ENCODE data around the gene ACTC1.
A peak's percentile ranks its signal among the peaks of the same experiment; 100 is the strongest.

The ACTC1 gene

DNA sequence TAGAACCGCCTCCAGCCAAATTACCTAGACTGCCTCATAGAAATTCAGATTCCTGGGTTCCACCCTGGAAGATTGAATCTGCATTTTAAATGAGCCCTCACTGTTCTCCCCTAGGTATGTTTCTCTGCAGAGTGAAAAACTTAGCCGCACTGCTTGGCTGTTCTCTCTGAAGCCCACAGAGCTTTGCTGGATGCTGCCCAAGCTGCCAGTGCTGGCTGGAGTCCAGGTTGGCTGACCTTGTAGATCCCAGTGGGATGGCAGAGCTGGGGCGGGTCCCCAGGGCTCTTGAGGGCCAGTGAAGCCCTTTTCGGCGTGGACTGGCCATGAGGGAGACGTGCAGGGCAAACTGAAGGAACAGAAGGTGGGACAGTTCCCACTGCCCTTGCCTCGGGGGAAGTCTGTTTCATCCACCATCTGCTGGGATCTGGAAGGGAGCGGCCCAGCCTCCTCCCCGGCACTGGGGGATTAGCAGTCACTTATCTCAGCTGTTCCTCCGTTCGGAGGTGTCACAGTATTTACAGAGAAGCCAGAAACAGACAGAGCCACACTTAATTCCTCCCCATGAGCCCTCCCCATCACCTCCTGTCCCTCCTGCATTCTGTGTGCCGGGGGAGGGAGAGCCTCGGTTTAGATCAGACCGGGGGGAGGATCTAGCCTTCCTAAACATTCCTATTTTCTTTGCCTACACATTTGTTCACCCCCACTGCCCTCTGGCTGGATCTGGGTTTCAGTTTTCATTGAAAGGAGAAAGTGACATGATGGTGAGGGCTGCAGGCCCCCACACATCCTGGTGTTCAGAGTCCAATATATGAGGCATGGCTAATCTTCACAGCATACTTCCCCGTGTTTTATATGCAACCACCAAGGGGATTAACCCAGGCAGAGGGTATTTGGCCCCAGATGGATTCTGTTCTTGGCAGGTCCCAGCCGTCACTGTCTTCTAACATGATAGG lies 4.1 kb upstream of the ACTC1 start:
- no peaks in the 10 kb centered on the region for H3K36me3 ChIP-seq (ENCODE audit: control insufficient read depth, insufficient read depth, low read length)
- H3K4me1 ChIP-seq (ENCODE audit: control insufficient read depth, insufficient read depth, low read length) = peaks cover 8% of the 10 kb centered on the region
- H3K9me3 ChIP-seq (ENCODE audit: control insufficient read depth, insufficient read depth, low read length) = no peaks in the 10 kb centered on the region
- H3K27ac ChIP-seq (ENCODE audit: low read depth, low read length) = no peak overlapping the region
- no peak overlapping the region for H3K4me3 ChIP-seq (ENCODE audit: low read depth, low read length)
- no peak overlapping the region for H3K9ac ChIP-seq (ENCODE audit: low read depth, low read length)
- peaks cover 22% of the 10 kb centered on the region for H3K27me3 ChIP-seq (ENCODE audit: control insufficient read depth, insufficient read depth, low read length)

- Histone ChIP-seq H3K4me3 (ENCODE audit: low read depth, low read length) (no peak overlapping the region), H3K4me1 (ENCODE audit: control insufficient read depth, insufficient read depth, low read length) (peaks cover 5% of the 10 kb centered on the region; the same call in 1 of the 2 replicates), H3K27me3 (ENCODE audit: control insufficient read depth, insufficient read depth, low read length) (peaks cover 28% of the 10 kb centered on the region), H3K27ac (ENCODE audit: low read depth, low read length) (no peak overlapping the region), H3K9me3 (ENCODE audit: control insufficient read depth, insufficient read depth, low read length) (no peaks in the 10 kb centered on the region), H3K36me3 (ENCODE audit: control insufficient read depth, insufficient read depth, low read length) (peaks cover 9% of the 10 kb centered on the region), H3K9ac (ENCODE audit: low read depth, low read length) (no peak overlapping the region)
Measured at GRCh38 chr15:34796847-34797435, 1.6 kb upstream of the ACTC1 start.

- Histone ChIP-seq H3K9ac (ENCODE audit: low read depth, low read length) (peak overlapping the region; percentile 64), H3K27ac (ENCODE audit: low read depth, low read length) (no peak overlapping the region), H3K4me3 (ENCODE audit: low read depth, low read length) (peak overlapping the region; percentile 60), H3K27me3 (ENCODE audit: control insufficient read depth, insufficient read depth, low read length) (peaks cover 28% of the 10 kb centered on the region), H3K36me3 (ENCODE audit: control insufficient read depth, insufficient read depth, low read length) (peaks cover 29% of the 10 kb centered on the region), H3K9me3 (ENCODE audit: control insufficient read depth, insufficient read depth, low read length) (no peaks in the 10 kb centered on the region), H3K4me1 (ENCODE audit: control insufficient read depth, insufficient read depth, low read length) (peaks cover 5% of the 10 kb centered on the region; the same call in 1 of the 2 replicates)
Measured at GRCh38 chr15:34794590-34795206, 651 bp downstream of the ACTC1 start.

- Histone ChIP-seq H3K27ac (ENCODE audit: low read depth, low read length) (no peak overlapping the region), H3K9ac (ENCODE audit: low read depth, low read length) (no peak overlapping the region), H3K9me3 (ENCODE audit: control insufficient read depth, insufficient read depth, low read length) (no peaks in the 10 kb centered on the region), H3K27me3 (ENCODE audit: control insufficient read depth, insufficient read depth, low read length) (peaks cover 28% of the 10 kb centered on the region), H3K4me3 (ENCODE audit: low read depth, low read length) (no peak overlapping the region), H3K4me1 (ENCODE audit: control insufficient read depth, insufficient read depth, low read length) (peaks cover 5% of the 10 kb centered on the region; the same call in 1 of the 2 replicates), H3K36me3 (ENCODE audit: control insufficient read depth, insufficient read depth, low read length) (peaks cover 29% of the 10 kb centered on the region)
Measured at GRCh38 chr15:34793901-34794300, 1.4 kb downstream of the ACTC1 start.

GRCh38 chr15:34793071-34793470 lies 2.3 kb downstream of the ACTC1 start:
- H3K4me1 ChIP-seq (ENCODE audit: control insufficient read depth, insufficient read depth, low read length) = peaks cover 5% of the 10 kb centered on the region; the same call in 1 of the 2 replicates
- H3K27ac ChIP-seq (ENCODE audit: low read depth, low read length) = no peak overlapping the region
- H3K4me3 ChIP-seq (ENCODE audit: low read depth, low read length) = no peak overlapping the region
- H3K9ac ChIP-seq (ENCODE audit: low read depth, low read length) = no peak overlapping the region
- H3K36me3 ChIP-seq (ENCODE audit: control insufficient read depth, insufficient read depth, low read length) = peaks cover 29% of the 10 kb centered on the region
- peaks cover 28% of the 10 kb centered on the region for H3K27me3 ChIP-seq (ENCODE audit: control insufficient read depth, insufficient read depth, low read length)
- H3K9me3 ChIP-seq (ENCODE audit: control insufficient read depth, insufficient read depth, low read length) = no peaks in the 10 kb centered on the region

DNA sequence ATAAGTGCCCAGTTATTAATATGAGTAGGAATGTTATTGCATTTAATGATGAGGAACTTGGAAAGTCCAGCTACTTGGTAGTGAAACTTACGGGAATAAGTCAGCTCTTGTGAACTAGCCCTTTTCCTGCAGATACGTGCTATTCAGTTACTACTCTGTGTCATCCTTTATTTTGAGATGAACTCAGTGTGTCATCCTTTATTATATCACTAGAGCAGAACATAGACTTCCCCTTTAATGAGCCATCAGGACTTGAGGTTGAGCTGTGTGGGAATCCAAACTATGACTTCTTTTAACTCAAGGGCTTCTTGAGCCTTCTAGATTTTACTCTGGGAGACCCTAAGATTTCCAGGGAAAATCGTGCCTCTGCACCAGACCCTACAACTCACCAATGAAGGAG lies 3.6 kb downstream of the ACTC1 start:
- H3K4me1 ChIP-seq (ENCODE audit: control insufficient read depth, insufficient read depth, low read length) = peaks cover 5% of the 10 kb centered on the region; the same call in 1 of the 2 replicates
- peaks cover 24% of the 10 kb centered on the region for H3K27me3 ChIP-seq (ENCODE audit: control insufficient read depth, insufficient read depth, low read length)
- H3K36me3 ChIP-seq (ENCODE audit: control insufficient read depth, insufficient read depth, low read length) = peaks cover 29% of the 10 kb centered on the region
- H3K27ac ChIP-seq (ENCODE audit: low read depth, low read length) = no peak overlapping the region
- H3K4me3 ChIP-seq (ENCODE audit: low read depth, low read length) = no peak overlapping the region
- H3K9ac ChIP-seq (ENCODE audit: low read depth, low read length) = no peak overlapping the region
- no peaks in the 10 kb centered on the region for H3K9me3 ChIP-seq (ENCODE audit: control insufficient read depth, insufficient read depth, low read length)

DNA sequence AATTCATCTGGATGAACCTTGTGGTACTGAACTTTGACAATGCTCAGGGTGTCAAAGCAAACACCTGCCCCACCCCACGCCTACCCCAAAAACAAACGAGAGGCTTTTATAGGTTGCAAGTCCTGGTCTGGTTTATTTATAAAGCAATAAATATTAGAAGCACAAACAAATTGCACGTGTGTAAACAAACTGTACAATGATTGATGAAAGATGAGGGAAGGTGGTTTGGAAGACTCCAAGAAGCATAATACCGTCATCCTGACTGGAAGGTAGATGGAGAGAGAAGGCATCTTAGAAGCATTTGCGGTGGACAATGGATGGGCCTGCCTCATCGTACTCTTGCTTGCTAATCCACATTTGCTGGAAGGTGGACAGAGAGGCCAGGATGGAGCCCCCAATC lies 5.2 kb downstream of the ACTC1 start:
- H3K9ac ChIP-seq (ENCODE audit: low read depth, low read length) = no peak overlapping the region
- H3K36me3 ChIP-seq (ENCODE audit: control insufficient read depth, insufficient read depth, low read length) = peaks cover 29% of the 10 kb centered on the region
- H3K4me1 ChIP-seq (ENCODE audit: control insufficient read depth, insufficient read depth, low read length) = no peaks in the 10 kb centered on the region
- H3K9me3 ChIP-seq (ENCODE audit: control insufficient read depth, insufficient read depth, low read length) = no peaks in the 10 kb centered on the region
- H3K27ac ChIP-seq (ENCODE audit: low read depth, low read length) = no peak overlapping the region
- no peak overlapping the region for H3K4me3 ChIP-seq (ENCODE audit: low read depth, low read length)
- H3K27me3 ChIP-seq (ENCODE audit: control insufficient read depth, insufficient read depth, low read length) = peaks cover 13% of the 10 kb centered on the region

DNA sequence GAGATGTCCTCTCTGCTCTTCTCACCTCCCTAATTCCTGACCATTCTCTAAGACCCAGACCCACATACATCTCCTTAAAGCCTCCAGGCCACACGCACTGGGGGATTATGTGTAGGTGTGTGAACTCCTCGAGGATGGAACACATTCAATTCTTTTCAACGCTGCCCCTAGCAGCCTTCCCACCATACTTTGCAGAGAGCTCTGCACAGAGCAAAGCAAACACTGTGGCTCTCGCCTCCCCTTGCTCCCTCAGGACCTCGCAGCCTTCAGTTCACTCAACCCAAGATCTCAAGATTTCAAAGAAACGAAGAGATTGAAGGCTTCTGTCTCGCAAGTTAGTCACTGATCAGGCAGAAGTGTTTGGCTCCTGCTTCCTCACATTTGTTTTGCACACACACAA lies 6.0 kb downstream of the ACTC1 start:
- no peak overlapping the region for H3K9ac ChIP-seq (ENCODE audit: low read depth, low read length)
- peaks cover 5% of the 10 kb centered on the region for H3K27me3 ChIP-seq (ENCODE audit: control insufficient read depth, insufficient read depth, low read length)
- H3K4me1 ChIP-seq (ENCODE audit: control insufficient read depth, insufficient read depth, low read length) = no peaks in the 10 kb centered on the region
- H3K27ac ChIP-seq (ENCODE audit: low read depth, low read length) = no peak overlapping the region
- H3K4me3 ChIP-seq (ENCODE audit: low read depth, low read length) = no peak overlapping the region
- H3K36me3 ChIP-seq (ENCODE audit: control insufficient read depth, insufficient read depth, low read length) = peaks cover 29% of the 10 kb centered on the region
- no peaks in the 10 kb centered on the region for H3K9me3 ChIP-seq (ENCODE audit: control insufficient read depth, insufficient read depth, low read length)

GRCh38 chr15:34786206-34786605 lies 9.1 kb downstream of the ACTC1 start:
- no peak overlapping the region for H3K27ac ChIP-seq (ENCODE audit: low read depth, low read length)
- peaks cover 13% of the 10 kb centered on the region for H3K36me3 ChIP-seq (ENCODE audit: control insufficient read depth, insufficient read depth, low read length)
- H3K27me3 ChIP-seq (ENCODE audit: control insufficient read depth, insufficient read depth, low read length) = no peaks in the 10 kb centered on the region
- H3K9ac ChIP-seq (ENCODE audit: low read depth, low read length) = no peak overlapping the region
- no peaks in the 10 kb centered on the region for H3K4me1 ChIP-seq (ENCODE audit: control insufficient read depth, insufficient read depth, low read length)
- no peak overlapping the region for H3K4me3 ChIP-seq (ENCODE audit: low read depth, low read length)
- H3K9me3 ChIP-seq (ENCODE audit: control insufficient read depth, insufficient read depth, low read length) = no peaks in the 10 kb centered on the region

DNA sequence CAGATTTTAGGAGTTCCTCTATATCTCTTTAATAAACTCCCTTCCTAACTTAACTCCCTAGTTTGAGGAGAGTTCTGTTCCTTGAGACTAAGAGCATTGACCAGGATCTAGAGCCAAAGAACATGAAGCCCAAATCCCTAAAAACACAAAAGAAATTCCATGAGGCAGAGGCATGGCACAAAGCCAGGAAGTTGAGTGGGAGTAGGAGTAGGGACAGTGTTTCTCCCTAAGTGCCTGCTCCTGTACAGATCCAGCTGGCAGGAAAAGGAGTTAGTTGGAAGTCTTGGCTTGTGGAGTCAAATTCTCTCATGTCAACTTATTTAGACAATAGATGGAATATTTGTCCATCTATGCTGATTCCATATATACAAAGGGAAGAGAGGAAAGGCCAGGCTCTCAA lies 11.4 kb downstream of the ACTC1 start:
- Histone ChIP-seq H3K36me3 (ENCODE audit: control insufficient read depth, insufficient read depth, low read length) (no peaks in the 10 kb centered on the region), H3K4me1 (ENCODE audit: control insufficient read depth, insufficient read depth, low read length) (no peaks in the 10 kb centered on the region), H3K9ac (ENCODE audit: low read depth, low read length) (no peak overlapping the region), H3K4me3 (ENCODE audit: low read depth, low read length) (no peak overlapping the region), H3K27ac (ENCODE audit: low read depth, low read length) (no peak overlapping the region), H3K9me3 (ENCODE audit: control insufficient read depth, insufficient read depth, low read length) (no peaks in the 10 kb centered on the region), H3K27me3 (ENCODE audit: control insufficient read depth, insufficient read depth, low read length) (no peaks in the 10 kb centered on the region)

GRCh38 chr15:34783431-34783830 lies 11.9 kb downstream of the ACTC1 start:
- H3K9me3 ChIP-seq (ENCODE audit: control insufficient read depth, insufficient read depth, low read length) = no peaks in the 10 kb centered on the region
- no peaks in the 10 kb centered on the region for H3K27me3 ChIP-seq (ENCODE audit: control insufficient read depth, insufficient read depth, low read length)
- H3K9ac ChIP-seq (ENCODE audit: low read depth, low read length) = no peak overlapping the region
- H3K36me3 ChIP-seq (ENCODE audit: control insufficient read depth, insufficient read depth, low read length) = no peaks in the 10 kb centered on the region
- no peaks in the 10 kb centered on the region for H3K4me1 ChIP-seq (ENCODE audit: control insufficient read depth, insufficient read depth, low read length)
- no peak overlapping the region for H3K4me3 ChIP-seq (ENCODE audit: low read depth, low read length)
- no peak overlapping the region for H3K27ac ChIP-seq (ENCODE audit: low read depth, low read length)

Measured in HUES48 (cell line).